HEK293 (cell line): ENCODE data around the gene ARFIP2.

Source experiments
- CTCF ChIA-PET: fragments of 350-600 bp; formaldehyde crosslinking; extraction: SDS; loops from one replicate; lab custom pipeline; 2021; ENCODE audit warnings: antibody characterized with exemption; lab: Yijun Ruan, JAX
- POLR2A ChIA-PET: fragments of 300-600 bp; formaldehyde crosslinking; extraction: SDS; loops from one replicate; lab custom pipeline; 2020; ENCODE audit warnings: antibody characterized with exemption, inconsistent platforms; lab: Yijun Ruan, JAX
- H3K27ac ChIP-seq: fragments of 200-500 bp; sonication (Bioruptor generic); 2 replicates; pipeline ENCODE4 v1.5.1; 2014; ENCODE audit warnings: low read depth, low read length, control low read depth, inconsistent platforms; ENCODE audit errors: extremely low read depth
- H3K36me3 ChIP-seq, 2 experiments: fragments of 200-500 bp in 1 of 2; sonication (Bioruptor generic) in 1 of 2; 1 replicate in 1 of 2; 2 replicates in 1 of 2; pipeline ENCODE4 v1.5.1; 2014 to 2017; ENCODE audit warnings: inconsistent platforms in 2 of 2, low read length in 2 of 2; ENCODE audit not compliant: control insufficient read depth in 2 of 2, insufficient read depth in 1 of 2
- H3K4me1 ChIP-seq: fragments of 200-500 bp; sonication (Bioruptor generic); 2 replicates; pipeline ENCODE4 v1.5.1; 2014; ENCODE audit warnings: mild to moderate bottlenecking, low read length, inconsistent platforms; ENCODE audit not compliant: control insufficient read depth, insufficient read depth
- H3K4me3 ChIP-seq: 2 replicates; pipeline ENCODE4 v1.5.1; 2011; ENCODE audit warnings: low read depth, mild to moderate bottlenecking, control low read depth, low read length, moderate library complexity
- H3K9me3 ChIP-seq: fragments of 200-500 bp; sonication (Bioruptor generic); 2 replicates; pipeline ENCODE4 v1.5.1; 2014; ENCODE audit warnings: low read depth, low read length, inconsistent platforms; ENCODE audit not compliant: control insufficient read depth, insufficient read depth
- KLF8 ChIP-seq: fragments of 450-650 bp; formaldehyde crosslinking; IDR thresholded peaks from 2 replicates; pipeline ENCODE4 v1.5.1; 2016; ENCODE audit warnings: missing biosample characterization, missing genetic modification characterization
- YY1 ChIP-seq: fragments of 450-650 bp; formaldehyde crosslinking; IDR thresholded peaks from 2 replicates; pipeline ENCODE4 v1.5.1; 2018; ENCODE audit warnings: missing biosample characterization, missing genetic modification characterization
- ZBTB6 ChIP-seq: fragments of 450-650 bp; formaldehyde crosslinking; IDR thresholded peaks from 2 replicates; pipeline ENCODE4 v1.5.1; 2017; ENCODE audit warnings: missing biosample characterization, missing genetic modification characterization
- ZEB2 ChIP-seq: fragments of 450-650 bp; formaldehyde crosslinking; IDR thresholded peaks from 2 replicates; pipeline ENCODE4 v1.5.1; 2016; ENCODE audit warnings: missing biosample characterization, missing genetic modification characterization
- ZFP69B ChIP-seq: fragments of 450-650 bp; formaldehyde crosslinking; IDR thresholded peaks from 2 replicates; pipeline ENCODE4 v1.5.1; 2016; ENCODE audit warnings: missing biosample characterization, missing genetic modification characterization
- ZNF10 ChIP-seq: fragments of 450-650 bp; formaldehyde crosslinking; IDR thresholded peaks from 2 replicates; pipeline ENCODE4 v1.5.1; 2017; ENCODE audit warnings: missing biosample characterization, missing genetic modification characterization
- ZNF155 ChIP-seq: fragments of 450-650 bp; formaldehyde crosslinking; IDR thresholded peaks from 2 replicates; pipeline ENCODE4 v1.5.1; 2016; ENCODE audit warnings: missing biosample characterization, missing genetic modification characterization
- ZNF16 ChIP-seq: fragments of 450-650 bp; formaldehyde crosslinking; IDR thresholded peaks from 2 replicates; pipeline ENCODE4 v1.5.1; 2016; ENCODE audit warnings: low read depth, missing biosample characterization, missing genetic modification characterization
- ZNF211 ChIP-seq: fragments of 450-650 bp; formaldehyde crosslinking; IDR thresholded peaks from 2 replicates; pipeline ENCODE4 v1.5.1; 2016; ENCODE audit warnings: low read depth, missing biosample characterization, missing genetic modification characterization
- ZNF24 ChIP-seq: fragments of 450-650 bp; formaldehyde crosslinking; IDR thresholded peaks from 2 replicates; pipeline ENCODE4 v1.5.1; 2016; ENCODE audit warnings: missing biosample characterization, missing genetic modification characterization
- ZNF266 ChIP-seq: fragments of 450-650 bp; formaldehyde crosslinking; IDR thresholded peaks from 2 replicates; pipeline ENCODE4 v1.5.1; 2016; ENCODE audit warnings: missing biosample characterization, missing genetic modification characterization, low read depth
- ZNF292 ChIP-seq: fragments of 450-650 bp; formaldehyde crosslinking; IDR thresholded peaks from 2 replicates; pipeline ENCODE4 v1.5.1; 2016; ENCODE audit warnings: low read depth, missing biosample characterization, missing genetic modification characterization, borderline replicate concordance
- ZNF302 ChIP-seq: fragments of 450-650 bp; formaldehyde crosslinking; IDR thresholded peaks from 2 replicates; pipeline ENCODE4 v1.5.1; 2016; ENCODE audit warnings: missing biosample characterization, missing genetic modification characterization, low read depth
- ZNF324 ChIP-seq: fragments of 450-650 bp; formaldehyde crosslinking; IDR thresholded peaks from 2 replicates; pipeline ENCODE4 v1.5.1; 2016; ENCODE audit warnings: missing biosample characterization, missing genetic modification characterization
- ZNF514 ChIP-seq: fragments of 450-650 bp; formaldehyde crosslinking; IDR thresholded peaks from 2 replicates; pipeline ENCODE4 v1.5.1; 2016; ENCODE audit warnings: missing biosample characterization, missing genetic modification characterization
- ZNF555 ChIP-seq: fragments of 450-650 bp; formaldehyde crosslinking; conservative IDR thresholded peaks from 2 replicates; pipeline ENCODE4 v1.5.1; 2017; ENCODE audit warnings: missing biosample characterization, mild to moderate bottlenecking, missing genetic modification characterization, inconsistent platforms
- ZNF660 ChIP-seq: fragments of 450-650 bp; IDR thresholded peaks from 2 replicates; pipeline ENCODE4 v1.5.1; 2018; ENCODE audit warnings: missing biosample characterization, mild to moderate bottlenecking, missing genetic modification characterization
- ZNF664 ChIP-seq: fragments of 450-650 bp; formaldehyde crosslinking; IDR thresholded peaks from 2 replicates; pipeline ENCODE4 v1.5.1; 2016; ENCODE audit warnings: missing biosample characterization, missing genetic modification characterization
- ZSCAN30 ChIP-seq: fragments of 450-650 bp; IDR thresholded peaks from 2 replicates; pipeline ENCODE4 v1.5.1; 2018; ENCODE audit warnings: missing biosample characterization, mild to moderate bottlenecking, missing genetic modification characterization, moderate library complexity
- TF ChIP-seq, protein P1 (sequence below): fragments of 450-650 bp; formaldehyde crosslinking; IDR thresholded peaks from 2 replicates; pipeline ENCODE4 v1.5.1; 2016; ENCODE audit warnings: missing biosample characterization, missing genetic modification characterization
- TF ChIP-seq, protein P2 (sequence below): fragments of 450-650 bp; formaldehyde crosslinking; IDR thresholded peaks from 2 replicates; pipeline ENCODE4 v1.5.1; 2016; ENCODE audit warnings: missing biosample characterization, missing genetic modification characterization

Gene ARFIP2

GRCh38 chr11:6455070-6455469 is 26.1 kb downstream of the ARFIP2 start:
- ChIA-PET CTCF (interaction anchor here (0.6 to 3.3 kb wide), 6 partner anchors 10 to 76 kb away, joined by 3 to 23 read pairs (median 4); no protein-coding TSS in a partner anchor), POLR2A (interaction anchor here (1.2 kb wide), 1 partner anchor 14 kb away, joined by 7 read pairs; no protein-coding TSS in a partner anchor)
- H3K4me3 ChIP-seq = no peak overlapping the region
- peaks cover 6 to 95% of the 10 kb centered on the region in 2 experiments; a peak in 1 of 3 replicates for H3K36me3 ChIP-seq
- TF ChIP-seq ZNF555 (tag by site-specific recombination) = no peak
- TF ChIP-seq ZNF664 (tag by site-specific recombination) = peak; percentile 89
- no peak for TF ChIP-seq ZNF660 (tag by site-specific recombination)
- no peaks in the 10 kb centered on the region for H3K9me3 ChIP-seq
- H3K27ac ChIP-seq = no peak overlapping the region
- H3K4me1 ChIP-seq = no peaks in the 10 kb centered on the region

DNA sequence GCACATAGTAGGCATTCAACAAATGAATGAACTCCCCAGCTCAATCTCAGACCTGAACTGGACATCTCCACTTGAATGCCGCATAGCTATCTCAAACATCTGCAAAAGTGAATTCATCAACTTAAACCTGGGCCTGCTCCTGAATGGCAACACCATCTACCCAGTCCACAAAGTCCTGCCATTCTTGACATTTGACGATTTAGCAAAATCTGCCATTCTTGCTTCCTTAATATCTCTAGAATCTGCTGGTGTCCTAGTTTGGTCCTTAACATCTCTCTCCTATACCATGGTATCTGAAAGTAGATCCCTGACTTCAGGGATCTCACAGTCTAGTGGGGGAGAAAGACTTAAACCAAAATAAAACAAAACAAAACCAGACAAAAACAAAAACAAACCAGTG is 28.0 kb downstream of the ARFIP2 start:
- Histone ChIP-seq H3K9me3 (no peaks in the 10 kb centered on the region), H3K27ac (no peak overlapping the region), H3K4me3 (no peak overlapping the region), H3K36me3 (peaks cover 6 to 94% of the 10 kb centered on the region in 2 experiments; a peak in 1 of 3 replicates), H3K4me1 (no peaks in the 10 kb centered on the region)
- ChIA-PET CTCF (interaction anchor here (0.6 to 2.0 kb wide), 6 partner anchors 10 to 253 kb away, joined by 3 to 9 read pairs (median 4); no protein-coding TSS in a partner anchor), POLR2A (no interaction called here)
- no peak for TF ChIP-seq ZNF211 (tag by site-specific recombination)
- TF ChIP-seq ZNF10 (tag by site-specific recombination) = no peak
- TF ChIP-seq ZNF155 (tag by site-specific recombination) = no peak
- TF ChIP-seq ZEB2 (tag by site-specific recombination) = no peak
- no peak for TF ChIP-seq ZNF514 (tag by site-specific recombination)
- TF ChIP-seq KLF8 (tag by site-specific recombination) = no peak
- TF ChIP-seq, protein P1, sequence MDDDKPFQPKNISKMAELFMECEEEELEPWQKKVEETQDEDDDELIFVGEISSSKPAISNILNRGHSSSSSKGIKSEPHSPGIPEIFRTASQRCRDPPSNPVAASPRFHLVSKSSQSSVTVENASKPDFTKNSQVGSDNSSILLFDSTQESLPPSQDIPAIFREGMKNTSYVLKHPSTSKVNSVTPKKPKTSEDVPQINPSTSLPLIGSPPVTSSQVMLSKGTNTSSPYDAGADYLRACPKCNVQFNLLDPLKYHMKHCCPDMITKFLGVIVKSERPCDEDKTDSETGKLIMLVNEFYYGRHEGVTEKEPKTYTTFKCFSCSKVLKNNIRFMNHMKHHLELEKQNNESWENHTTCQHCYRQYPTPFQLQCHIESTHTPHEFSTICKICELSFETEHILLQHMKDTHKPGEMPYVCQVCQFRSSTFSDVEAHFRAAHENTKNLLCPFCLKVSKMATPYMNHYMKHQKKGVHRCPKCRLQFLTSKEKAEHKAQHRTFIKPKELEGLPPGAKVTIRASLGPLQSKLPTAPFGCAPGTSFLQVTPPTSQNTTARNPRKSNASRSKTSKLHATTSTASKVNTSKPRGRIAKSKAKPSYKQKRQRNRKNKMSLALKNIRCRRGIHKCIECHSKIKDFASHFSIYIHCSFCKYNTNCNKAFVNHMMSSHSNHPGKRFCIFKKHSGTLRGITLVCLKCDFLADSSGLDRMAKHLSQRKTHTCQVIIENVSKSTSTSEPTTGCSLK (tag by site-specific recombination) = no peak
- TF ChIP-seq, protein P2, sequence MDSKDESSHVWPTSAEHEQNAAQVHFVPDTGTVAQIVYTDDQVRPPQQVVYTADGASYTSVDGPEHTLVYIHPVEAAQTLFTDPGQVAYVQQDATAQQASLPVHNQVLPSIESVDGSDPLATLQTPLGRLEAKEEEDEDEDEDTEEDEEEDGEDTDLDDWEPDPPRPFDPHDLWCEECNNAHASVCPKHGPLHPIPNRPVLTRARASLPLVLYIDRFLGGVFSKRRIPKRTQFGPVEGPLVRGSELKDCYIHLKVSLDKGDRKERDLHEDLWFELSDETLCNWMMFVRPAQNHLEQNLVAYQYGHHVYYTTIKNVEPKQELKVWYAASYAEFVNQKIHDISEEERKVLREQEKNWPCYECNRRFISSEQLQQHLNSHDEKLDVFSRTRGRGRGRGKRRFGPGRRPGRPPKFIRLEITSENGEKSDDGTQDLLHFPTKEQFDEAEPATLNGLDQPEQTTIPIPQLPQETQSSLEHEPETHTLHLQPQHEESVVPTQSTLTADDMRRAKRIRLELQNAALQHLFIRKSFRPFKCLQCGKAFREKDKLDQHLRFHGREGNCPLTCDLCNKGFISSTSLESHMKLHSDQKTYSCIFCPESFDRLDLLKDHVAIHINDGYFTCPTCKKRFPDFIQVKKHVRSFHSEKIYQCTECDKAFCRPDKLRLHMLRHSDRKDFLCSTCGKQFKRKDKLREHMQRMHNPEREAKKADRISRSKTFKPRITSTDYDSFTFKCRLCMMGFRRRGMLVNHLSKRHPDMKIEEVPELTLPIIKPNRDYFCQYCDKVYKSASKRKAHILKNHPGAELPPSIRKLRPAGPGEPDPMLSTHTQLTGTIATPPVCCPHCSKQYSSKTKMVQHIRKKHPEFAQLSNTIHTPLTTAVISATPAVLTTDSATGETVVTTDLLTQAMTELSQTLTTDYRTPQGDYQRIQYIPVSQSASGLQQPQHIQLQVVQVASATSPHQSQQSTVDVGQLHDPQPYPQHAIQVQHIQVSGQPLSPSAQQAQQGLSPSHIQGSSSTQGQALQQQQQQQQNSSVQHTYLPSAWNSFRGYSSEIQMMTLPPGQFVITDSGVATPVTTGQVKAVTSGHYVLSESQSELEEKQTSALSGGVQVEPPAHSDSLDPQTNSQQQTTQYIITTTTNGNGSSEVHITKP (tag by site-specific recombination) = no peak
- no peak for TF ChIP-seq YY1 (tag by site-specific recombination)
- no peak for TF ChIP-seq ZNF24
- no peak for TF ChIP-seq ZNF302 (tag by site-specific recombination)
- no peak for TF ChIP-seq ZBTB6 (tag by site-specific recombination)
- no peak for TF ChIP-seq ZFP69B (tag by site-specific recombination)
- no peak for TF ChIP-seq ZNF324 (tag by site-specific recombination)
- TF ChIP-seq ZSCAN30 (tag by site-specific recombination) = no peak
- TF ChIP-seq ZNF266 = no peak
- TF ChIP-seq ZNF292 (tag by site-specific recombination) = no peak
- TF ChIP-seq ZNF16 (tag by site-specific recombination) = no peak
